Muscle of leg (tissue), 11 donors: Measurements from ENCODE around the gene EXOC4. TPM values are rescaled to one million over a fixed set of nuclear protein-coding genes. Genes with fewer than 3 reads are reported as not detected.
"Not testable (repeated sequence)": the region's sequence is repeated elsewhere in the genome, so short reads cannot be mapped to it uniquely, and the experiment has no call there.

Experiments used
- DNase-seq: peaks from one replicate; pipeline ENCODE4 v3.0.0; 2013
- H3K27ac ChIP-seq: one replicate; pipeline ENCODE4 v1.5.1; 2013; ENCODE audit warnings: mild to moderate bottlenecking, low read length, control low read depth
- H3K27me3 ChIP-seq: one replicate; pipeline ENCODE4 v1.6.1; 2013; ENCODE audit warnings: low read length; ENCODE audit not compliant: control insufficient read depth, insufficient read depth
- H3K36me3 ChIP-seq: one replicate; pipeline ENCODE4 v1.6.1; 2013; ENCODE audit warnings: low read length; ENCODE audit not compliant: control insufficient read depth, insufficient read depth
- H3K4me1 ChIP-seq: one replicate; pipeline ENCODE4 v1.6.1; 2013; ENCODE audit warnings: low read length; ENCODE audit not compliant: control insufficient read depth, insufficient read depth
- H3K4me3 ChIP-seq: one replicate; pipeline ENCODE4 v1.5.1; 2013; ENCODE audit warnings: low read length, control low read depth
- H3K9me3 ChIP-seq: replicated peaks from 2 replicates; pipeline ENCODE4 v1.6.1; 2013; ENCODE audit warnings: low read depth, low read length; ENCODE audit not compliant: control insufficient read depth
- WGBS: methylation state at CpG from one replicate; pipeline ENCODE4 v1.1.5; 2013; ENCODE audit warnings: missing lambda C conversion rate; ENCODE audit not compliant: insufficient coverage; 5-methylcytosine and 5-hydroxymethylcytosine counted together
- polyA plus RNA-seq, 8 donors: library from polyadenylated mRNA; unstranded; fragments of 120-200 nt; gene quantifications; one replicate each; pipeline versions ENCODE4 v1.2.1 to v1.2.3, GENCODE V29; 2013; ENCODE audit warnings: inconsistent platforms in 1 of 8, low replicate concordance in 1 of 8; ENCODE audit not compliant: insufficient read length in 8 of 8, insufficient read depth in 1 of 8
- total RNA-seq: library from RNA; stranded (reverse); fragments of 120-200 nt; gene quantifications from one replicate; pipeline ENCODE4 v1.2.4, GENCODE V29; 2013

The EXOC4 gene
- total and polyA plus RNA-seq, 9 donors: 37.3 to 64.9 (median 41.1) TPM

DNA sequence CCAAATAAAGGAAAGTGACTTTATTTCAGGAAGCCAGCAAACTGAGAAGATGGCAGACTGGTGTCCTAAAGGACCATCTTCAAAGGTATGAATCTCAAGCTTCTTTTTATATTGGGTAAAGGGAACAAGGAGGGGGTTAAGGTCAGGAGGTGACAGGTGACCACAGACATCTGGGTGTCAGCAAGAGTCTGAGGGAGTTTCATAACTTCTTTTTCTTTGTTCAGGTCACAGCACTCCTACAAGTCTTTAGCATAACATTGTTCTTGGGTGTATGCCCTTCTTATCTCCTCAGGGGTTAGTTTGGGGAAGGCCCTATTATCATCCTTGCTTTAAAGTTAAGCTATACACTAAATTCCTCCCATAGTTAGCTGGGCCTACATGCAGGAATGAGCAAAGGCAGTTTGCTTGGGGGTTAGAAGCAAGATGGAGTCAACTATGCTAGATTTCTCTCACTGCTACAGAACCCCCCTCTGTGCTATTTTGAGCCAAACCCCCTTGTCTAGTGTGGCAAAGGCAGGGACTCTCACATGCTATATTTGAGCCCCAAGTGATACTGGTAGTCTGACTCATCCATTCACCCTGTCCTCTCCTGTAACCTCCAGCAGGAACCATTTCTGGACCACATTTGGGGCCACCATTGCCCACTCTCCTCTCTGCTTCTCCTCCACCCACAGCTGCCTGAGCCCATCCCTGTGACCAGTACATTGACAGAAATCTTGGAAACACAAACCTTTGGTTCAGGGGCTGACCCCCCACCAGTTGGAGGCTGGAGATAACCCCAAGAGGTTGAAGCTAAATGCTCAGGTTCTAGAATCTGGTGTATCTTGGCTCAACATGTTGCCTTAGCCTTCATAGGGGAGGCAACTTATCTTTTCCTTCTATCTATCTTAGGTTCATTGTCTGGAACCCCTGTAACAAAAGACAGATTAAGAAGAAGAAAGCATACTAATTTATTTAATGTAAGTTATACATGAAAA, 818.8 kb downstream of the EXOC4 start:
- H3K4me1 ChIP-seq: no peaks in the 10 kb centered on the region
- peaks cover 5% of the 10 kb centered on the region for H3K9me3 ChIP-seq
- H3K27me3 ChIP-seq: no peaks in the 10 kb centered on the region
- no peak overlapping the region for H3K27ac ChIP-seq
- no peak overlapping the region for H3K4me3 ChIP-seq
- DNase-seq: no peak
- H3K36me3 ChIP-seq: peaks cover 2% of the 10 kb centered on the region

DNA sequence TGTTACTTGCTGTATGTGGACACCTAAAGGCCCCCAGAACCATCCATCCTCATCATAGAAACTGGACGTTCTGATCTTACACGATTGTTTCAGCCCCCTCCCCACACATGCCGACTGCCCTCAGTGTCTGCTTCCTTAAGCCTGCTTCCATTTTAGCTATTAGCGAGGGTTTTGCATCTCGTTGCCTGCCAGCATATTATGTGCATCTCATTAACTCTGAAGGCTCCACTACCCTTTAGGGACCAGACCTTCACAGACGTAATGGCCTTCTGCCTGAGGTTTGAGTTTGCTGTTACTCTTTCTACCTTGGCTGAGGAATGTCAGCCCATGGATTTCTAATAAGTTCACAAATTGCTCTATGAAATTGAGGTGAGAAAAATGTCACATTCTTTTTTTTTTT, 820.4 kb downstream of the EXOC4 start:
- DNase-seq: no peak
- H3K4me1 ChIP-seq: no peaks in the 10 kb centered on the region
- H3K27ac ChIP-seq: no peak overlapping the region
- 55% methylated on average over 3 of the region's 6 CpGs for WGBS
- H3K4me3 ChIP-seq: no peak overlapping the region
- peaks cover 5% of the 10 kb centered on the region for H3K9me3 ChIP-seq
- H3K36me3 ChIP-seq: peaks cover 2% of the 10 kb centered on the region
- H3K27me3 ChIP-seq: no peaks in the 10 kb centered on the region

GRCh38 chr7:134075799-134076198, 822.9 kb downstream of the EXOC4 start:
- no CpG with 5 or more reads among the region's 1 CpG for WGBS
- Histone ChIP-seq H3K27ac (no peak overlapping the region), H3K9me3 (peaks cover 5% of the 10 kb centered on the region), H3K36me3 (peaks cover 2% of the 10 kb centered on the region), H3K27me3 (no peaks in the 10 kb centered on the region), H3K4me3 (no peak overlapping the region), H3K4me1 (no peaks in the 10 kb centered on the region)
- no peak for DNase-seq

GRCh38 chr7:134077560-134077959, 824.7 kb downstream of the EXOC4 start:
- H3K27ac ChIP-seq, H3K36me3 ChIP-seq, H3K4me1 ChIP-seq, DNase-seq, H3K9me3 ChIP-seq, H3K27me3 ChIP-seq, H3K4me3 ChIP-seq: not testable (repeated sequence)
- WGBS: 100% methylated on average over 1 of the region's 2 CpGs

DNA sequence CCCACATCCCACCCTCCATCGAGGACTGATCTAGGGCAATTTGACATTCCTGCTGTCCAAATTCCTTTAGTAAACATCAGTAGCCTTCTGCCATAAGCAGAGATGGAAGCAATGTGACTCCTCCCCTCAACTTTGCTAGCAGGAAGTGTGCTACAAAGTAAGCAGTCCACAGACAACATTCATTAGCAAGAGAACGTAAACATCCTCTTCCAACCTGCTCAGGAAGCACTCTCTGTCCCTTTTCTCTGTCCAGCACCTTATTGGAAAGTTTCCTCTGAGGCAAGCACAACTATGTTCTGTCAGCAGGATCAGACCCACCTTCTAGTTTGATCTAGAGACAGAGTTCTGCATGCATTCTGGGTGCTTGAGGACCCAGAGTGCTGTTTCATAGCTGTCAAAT, 826.1 kb downstream of the EXOC4 start:
- Histone ChIP-seq H3K4me1 (no peaks in the 10 kb centered on the region), H3K4me3 (no peak overlapping the region), H3K36me3 (peaks cover 2% of the 10 kb centered on the region), H3K27ac (no peak overlapping the region), H3K9me3 (peaks cover 5% of the 10 kb centered on the region), H3K27me3 (no peaks in the 10 kb centered on the region)
- WGBS: 54% methylated on average over 2 of the region's 2 CpGs
- no peak for DNase-seq

- Histone ChIP-seq H3K27ac (no peak overlapping the region), H3K27me3 (no peaks in the 10 kb centered on the region), H3K9me3 (no peaks in the 10 kb centered on the region), H3K4me1 (no peaks in the 10 kb centered on the region), H3K36me3 (no peaks in the 10 kb centered on the region), H3K4me3 (no peak overlapping the region)
- no peak for DNase-seq
- no CpG with 5 or more reads among the region's 1 CpG for WGBS
Observed at GRCh38 chr7:134081695-134082094, 828.8 kb downstream of the EXOC4 start.

DNA sequence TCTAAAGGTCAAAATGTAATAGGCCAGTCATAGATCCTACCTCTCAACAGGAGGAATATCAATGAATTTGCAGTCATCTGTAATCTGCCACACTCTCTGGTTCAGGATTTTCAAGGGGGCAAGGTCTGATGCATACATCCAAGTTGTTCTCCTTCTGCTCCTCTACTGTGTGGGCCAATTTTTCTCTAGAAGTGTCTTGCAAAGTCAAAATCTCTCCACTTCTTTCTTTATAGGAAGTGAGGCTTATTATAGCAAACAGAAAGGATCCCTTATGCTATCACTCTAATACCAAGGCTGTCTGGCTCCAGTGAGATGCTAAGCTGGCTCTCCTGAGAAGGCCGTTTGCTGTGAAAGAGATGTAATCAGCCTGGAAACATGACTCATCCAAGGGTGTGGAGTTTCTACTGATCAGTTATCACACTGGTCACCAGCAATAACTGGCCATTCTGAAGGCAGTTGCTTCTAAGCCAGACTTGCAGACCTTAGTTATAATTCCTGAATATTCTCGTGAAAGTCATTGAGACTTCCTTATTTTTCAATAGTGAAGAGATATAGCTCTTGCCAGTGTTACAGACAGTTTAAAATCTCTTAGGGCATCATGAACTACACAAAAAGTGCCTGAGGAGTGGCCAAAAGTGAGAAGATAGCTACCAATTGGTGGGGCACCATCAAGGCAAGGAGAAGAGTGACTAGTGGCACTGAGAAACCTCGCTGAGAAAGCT, 831.0 kb downstream of the EXOC4 start:
- Histone ChIP-seq H3K4me1 (no peaks in the 10 kb centered on the region), H3K27me3 (no peaks in the 10 kb centered on the region), H3K27ac (no peak overlapping the region), H3K9me3 (peaks cover 10% of the 10 kb centered on the region), H3K4me3 (no peak overlapping the region), H3K36me3 (no peaks in the 10 kb centered on the region)
- 71% methylated on average over 1 of the region's 3 CpGs for WGBS
- no peak for DNase-seq

- Histone ChIP-seq H3K4me1 (no peaks in the 10 kb centered on the region), H3K36me3 (no peaks in the 10 kb centered on the region), H3K27ac (no peak overlapping the region), H3K9me3 (peaks cover 17% of the 10 kb centered on the region), H3K27me3 (no peaks in the 10 kb centered on the region), H3K4me3 (no peak overlapping the region)
- 68% methylated on average over 2 of the region's 3 CpGs for WGBS
- peak; percentile 36 for DNase-seq
Observed at GRCh38 chr7:134084488-134085144, 831.7 kb downstream of the EXOC4 start.

DNA sequence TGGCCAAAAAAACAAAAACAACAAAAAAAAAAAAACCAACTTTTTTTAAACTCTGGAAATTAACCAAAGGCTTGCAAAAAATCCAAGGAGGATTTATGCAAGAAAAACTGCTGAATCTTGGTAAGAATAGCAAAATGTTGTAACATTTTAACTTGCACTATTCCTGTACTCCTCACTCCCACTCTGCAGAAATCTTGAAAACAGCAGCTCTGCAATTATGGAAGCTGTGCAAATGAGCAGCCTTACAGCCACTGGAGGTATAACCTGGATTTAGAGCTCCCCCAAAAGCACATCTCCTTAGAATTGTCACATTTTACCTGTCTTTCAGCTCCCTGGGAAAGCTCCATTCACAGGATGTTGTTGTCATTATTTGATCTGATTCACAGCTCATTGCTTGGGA, 832.4 kb downstream of the EXOC4 start:
- Histone ChIP-seq H3K36me3 (no peaks in the 10 kb centered on the region), H3K9me3 (peaks cover 18% of the 10 kb centered on the region), H3K4me1 (no peaks in the 10 kb centered on the region), H3K27ac (no peak overlapping the region), H3K27me3 (no peaks in the 10 kb centered on the region), H3K4me3 (no peak overlapping the region)
- DNase-seq: no peak
